Nucleus accumbens (tissue), 56 donors: ENCODE results near the gene ZDHHC16.
"Not testable (repeated sequence)": the region's sequence is repeated elsewhere in the genome, so short reads cannot be mapped to it uniquely, and the experiment has no call there.

Experiments used
- DNase-seq, 56 donors: peaks; one replicate each; lab custom pipeline; 2025; lab: John Stamatoyannopoulos, UW

The ZDHHC16 gene

DNA sequence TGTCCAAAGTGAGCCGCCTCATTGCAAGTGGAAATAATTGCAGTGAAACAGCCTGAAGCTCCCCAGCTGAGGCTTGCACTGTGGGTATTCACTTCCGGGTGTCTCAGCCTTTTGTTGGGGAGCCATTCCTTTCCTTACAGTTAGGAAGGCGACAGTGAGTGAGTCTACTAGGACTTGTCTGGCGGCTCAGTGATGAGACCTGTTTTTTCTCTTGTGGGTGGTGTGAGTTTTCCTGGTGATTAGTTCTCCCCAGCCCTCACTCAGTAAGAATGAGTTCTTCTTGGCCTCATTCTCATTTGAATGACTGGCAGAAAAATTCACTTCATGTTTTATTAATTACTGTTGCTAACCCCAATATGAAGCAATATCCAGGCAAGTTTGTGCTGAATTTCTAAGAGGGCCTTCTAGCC is 17.4 kb upstream of the ZDHHC16 start:
- DNase-seq: no peak

DNA sequence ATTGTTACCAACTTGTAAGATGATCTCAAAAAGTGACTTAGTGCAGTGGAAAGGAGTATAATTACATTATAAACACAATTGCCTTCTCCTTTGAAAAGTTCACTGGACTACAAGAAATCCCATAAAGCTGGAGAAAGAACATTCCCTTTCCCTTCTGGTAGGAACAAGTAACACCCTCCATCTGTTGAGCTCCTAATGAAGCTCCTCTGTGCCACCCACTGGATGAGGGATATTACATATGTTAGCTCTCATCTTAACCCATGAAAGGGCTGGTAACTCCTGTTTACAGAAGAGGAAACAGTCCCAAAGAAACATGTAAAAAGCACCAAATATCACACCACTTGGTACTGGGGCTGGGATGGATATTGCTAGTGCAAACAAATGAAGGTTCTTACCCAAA is 11.9 kb upstream of the ZDHHC16 start:
- no peak for DNase-seq

DNA sequence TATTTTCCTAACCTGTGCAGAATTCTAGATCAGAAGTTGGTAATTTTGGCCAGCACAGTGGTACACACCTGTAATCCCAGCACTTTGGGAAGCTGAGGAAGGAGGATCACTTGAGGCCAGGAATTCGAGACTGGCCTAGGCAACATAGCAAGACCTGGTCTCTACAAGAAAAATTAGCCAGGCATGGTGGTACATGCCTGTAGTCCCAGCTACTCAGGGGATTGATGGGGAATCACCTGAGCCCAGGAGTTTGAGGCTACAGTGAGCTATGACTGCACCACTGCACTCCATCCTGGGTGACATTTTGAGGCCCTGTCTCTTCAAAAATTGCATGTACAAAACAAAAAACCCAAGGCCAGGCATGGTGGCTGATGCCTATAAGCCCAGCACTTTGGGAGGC is 11.4 kb upstream of the ZDHHC16 start:
- no peak for DNase-seq

DNA sequence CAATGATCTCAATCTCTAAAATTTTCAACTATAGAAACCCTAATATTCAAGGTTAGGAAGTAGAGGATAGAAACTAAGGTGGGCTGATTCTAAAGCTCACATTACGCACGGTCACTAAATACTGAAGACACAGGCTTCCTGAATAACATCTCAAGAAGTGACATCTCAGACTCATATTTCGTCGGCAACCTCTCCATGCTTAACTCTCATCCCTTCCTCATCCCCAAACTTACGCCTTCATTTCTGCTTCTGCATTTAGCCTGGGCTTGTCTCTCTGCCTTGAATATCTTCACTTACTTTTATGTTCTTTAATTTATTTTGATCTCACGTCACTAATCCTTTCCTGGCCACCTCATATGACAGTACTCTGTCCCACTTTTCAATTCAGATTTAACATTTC is 10.8 kb upstream of the ZDHHC16 start:
- no peak for DNase-seq

DNA sequence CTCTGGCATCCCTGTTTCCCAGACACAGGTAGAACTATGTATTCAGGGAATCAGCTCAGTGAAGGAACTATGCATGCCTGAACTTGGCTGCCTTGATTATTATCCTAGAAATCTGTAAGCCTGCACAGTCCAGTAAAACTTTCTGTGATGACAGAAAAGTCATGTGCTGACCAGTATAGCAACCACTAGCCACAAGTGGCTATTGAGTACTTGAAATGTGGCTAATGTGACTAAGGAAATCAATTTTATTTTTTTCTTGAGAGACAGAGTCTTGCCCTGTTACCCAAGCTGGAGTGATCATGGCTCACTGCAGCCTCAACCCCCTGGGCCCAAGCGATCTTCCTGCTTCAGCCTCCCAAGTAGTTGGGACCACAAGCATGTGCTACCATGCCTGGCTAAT is 3.7 kb upstream of the ZDHHC16 start:
- DNase-seq: no peak

DNA sequence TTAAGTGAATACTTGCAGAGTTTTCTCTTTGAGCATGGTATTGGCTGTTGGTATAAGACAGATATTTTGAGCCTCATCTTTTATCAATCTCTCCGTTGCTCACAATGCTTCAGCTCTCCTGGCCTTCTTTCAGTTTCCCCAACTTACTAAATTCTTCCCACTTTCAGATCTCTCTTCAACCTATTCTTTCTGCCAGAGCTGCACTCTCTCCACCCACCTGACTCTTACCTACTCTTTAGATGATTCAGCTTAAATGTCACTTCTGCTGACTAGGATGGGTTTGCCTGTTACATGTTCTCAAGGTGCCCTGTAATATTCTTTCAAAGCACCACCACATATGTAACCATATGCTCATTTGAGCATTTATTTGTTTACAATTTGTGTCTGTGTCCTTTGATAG is 1.8 kb upstream of the ZDHHC16 start:
- no peak for DNase-seq

DNA sequence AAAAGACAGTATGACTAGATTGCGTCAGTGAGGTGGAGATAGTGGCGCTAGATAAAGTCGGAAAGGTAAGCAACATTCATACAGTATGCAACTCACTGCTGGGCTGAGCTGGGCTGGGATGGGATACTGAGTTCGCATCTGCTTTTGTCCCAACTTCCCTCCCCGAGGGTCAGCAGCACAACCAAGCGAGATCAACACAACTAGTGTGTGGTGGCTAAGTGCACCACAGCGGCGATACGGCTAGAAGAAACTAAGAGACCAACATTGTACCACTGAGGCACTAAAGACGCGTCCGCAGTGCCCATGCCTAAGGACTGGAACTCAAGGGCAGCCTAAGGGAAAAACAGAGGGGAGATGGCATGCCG is 636 bp upstream of the ZDHHC16 start:
- peak in 1 of 56 donors; percentile 42 for DNase-seq

DNA sequence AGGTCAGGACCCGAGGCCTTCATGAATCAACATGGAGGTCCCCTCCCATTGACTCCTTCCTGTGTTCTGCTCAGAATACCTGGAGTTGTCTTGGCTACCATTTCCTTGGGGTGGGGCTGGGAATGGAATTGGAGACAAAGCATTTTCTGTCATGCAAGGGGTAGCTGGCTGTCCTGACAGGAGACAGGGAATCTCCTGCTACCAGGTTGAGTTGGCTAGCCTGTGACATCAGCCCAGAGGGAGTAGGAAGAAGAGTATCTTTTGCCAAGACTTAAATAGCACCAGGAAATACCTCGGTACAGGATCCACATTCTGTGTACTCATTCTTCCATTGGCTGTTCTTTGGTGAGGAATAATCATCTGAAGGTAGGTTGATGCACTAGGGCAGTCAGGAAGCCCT is 4.9 kb downstream of the ZDHHC16 start:
- no peak for DNase-seq

DNA sequence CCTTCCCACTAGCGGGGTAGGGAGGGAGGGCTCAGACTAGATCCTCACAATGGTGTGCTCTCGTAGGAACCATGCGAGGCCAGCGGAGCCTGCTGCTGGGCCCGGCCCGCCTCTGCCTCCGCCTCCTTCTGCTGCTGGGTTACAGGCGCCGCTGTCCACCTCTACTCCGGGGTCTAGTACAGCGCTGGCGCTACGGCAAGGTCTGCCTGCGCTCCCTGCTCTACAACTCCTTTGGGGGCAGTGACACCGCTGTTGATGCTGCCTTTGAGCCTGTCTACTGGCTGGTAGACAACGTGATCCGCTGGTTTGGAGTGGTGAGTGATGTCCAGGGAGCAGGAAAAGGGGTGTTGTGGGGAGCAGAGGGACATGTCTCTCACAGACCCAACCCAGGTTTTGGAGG is 5.6 kb downstream of the ZDHHC16 start:
- no peak for DNase-seq

DNA sequence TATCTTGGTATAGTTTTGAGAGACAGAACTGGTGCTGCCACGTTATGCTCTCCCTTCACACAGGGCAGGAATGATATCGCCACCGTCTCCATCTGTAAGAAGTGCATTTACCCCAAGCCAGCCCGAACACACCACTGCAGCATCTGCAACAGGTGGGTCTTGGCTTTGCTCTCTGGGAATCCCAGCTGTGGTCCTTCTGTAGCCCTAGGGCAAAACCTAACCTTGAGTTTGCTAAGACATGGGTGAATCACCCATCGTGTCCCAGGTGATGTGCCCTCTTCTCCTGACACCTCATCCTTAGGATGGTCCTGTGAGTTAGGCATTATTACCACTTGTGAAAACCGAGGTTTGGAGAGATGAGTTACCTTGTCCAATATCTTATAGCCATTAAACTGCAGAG is 6.4 kb downstream of the ZDHHC16 start:
- no peak for DNase-seq

DNA sequence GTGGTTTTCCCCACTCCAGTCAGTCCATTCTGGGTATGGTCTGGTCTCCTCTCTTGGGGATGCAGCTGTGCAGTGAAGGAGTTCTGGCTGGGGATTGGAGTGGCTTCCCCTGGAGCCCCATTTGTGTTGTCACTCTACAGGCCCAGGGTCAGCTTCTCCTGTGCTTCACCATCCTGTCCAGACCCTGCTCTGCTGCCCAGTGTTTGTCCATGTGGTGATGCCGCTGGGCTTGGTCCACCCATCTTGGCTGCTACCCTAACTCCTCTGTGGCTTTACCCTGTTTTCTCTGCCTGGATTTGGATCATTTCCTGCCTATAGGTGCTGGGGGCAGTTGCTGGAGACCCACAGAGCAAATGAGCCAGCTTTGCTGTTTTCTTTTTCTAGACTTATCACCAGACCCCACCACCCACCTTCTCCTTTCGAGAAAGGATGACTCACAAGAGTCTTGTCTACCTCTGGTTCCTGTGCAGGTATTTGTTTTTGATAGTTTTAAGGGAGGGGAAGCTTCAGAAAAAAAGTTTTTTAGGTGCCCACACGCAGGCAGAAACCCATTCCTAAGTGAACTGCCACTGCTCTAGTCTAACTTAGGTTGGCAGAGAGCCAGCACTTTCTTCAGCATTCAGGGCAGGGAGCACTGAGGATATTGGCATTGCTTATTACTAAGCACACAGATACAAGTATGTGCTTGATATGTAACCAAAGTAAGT is 8.5 kb downstream of the ZDHHC16 start:
- peak in 8 of 56 donors; percentile 2 to 48 (median 11) for DNase-seq

DNA sequence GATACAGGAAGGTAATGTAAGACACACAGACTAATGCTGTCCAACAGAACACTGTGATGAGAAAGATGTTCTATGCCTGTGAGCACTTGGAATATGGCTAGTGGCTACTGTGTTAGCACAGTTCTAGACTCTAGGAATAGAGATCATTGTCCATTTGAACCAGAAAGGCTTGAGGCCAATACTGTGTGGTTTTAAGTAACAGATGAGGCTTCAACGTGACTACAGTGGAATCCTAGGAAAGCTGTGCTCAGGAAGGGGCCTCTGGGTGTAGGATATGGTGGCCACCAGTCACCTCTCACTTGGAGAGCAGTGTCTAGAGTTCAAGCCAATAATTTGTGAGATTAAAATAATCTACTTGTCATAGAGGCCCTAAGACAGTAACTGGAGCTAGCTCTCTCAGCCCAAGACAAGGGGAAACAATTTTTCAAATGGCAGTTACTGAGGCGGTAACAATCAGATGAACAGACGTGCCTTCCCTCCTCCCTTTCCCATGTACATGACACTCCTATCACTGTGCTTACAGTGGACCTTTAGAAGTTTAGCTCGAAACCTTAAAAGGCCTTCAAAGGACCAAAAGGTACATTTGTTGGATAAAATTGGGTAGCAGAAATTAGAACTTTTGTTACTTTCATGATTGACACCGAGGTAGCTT is 10.2 kb downstream of the ZDHHC16 start:
- no peak for DNase-seq

DNA sequence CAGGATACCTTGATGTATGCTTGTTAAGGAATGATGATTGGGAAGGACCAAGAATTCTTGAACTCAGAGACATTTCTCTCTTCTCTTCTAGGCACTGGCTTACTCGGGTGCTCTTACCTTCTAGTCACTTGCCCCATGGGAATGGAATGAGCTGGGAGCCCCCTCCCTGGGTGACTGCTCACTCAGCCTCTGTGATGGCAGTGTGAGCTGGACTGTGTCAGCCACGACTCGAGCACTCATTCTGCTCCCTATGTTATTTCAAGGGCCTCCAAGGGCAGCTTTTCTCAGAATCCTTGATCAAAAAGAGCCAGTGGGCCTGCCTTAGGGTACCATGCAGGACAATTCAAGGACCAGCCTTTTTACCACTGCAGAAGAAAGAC is 10.7 kb downstream of the ZDHHC16 start:
- DNase-seq: no peak

DNA sequence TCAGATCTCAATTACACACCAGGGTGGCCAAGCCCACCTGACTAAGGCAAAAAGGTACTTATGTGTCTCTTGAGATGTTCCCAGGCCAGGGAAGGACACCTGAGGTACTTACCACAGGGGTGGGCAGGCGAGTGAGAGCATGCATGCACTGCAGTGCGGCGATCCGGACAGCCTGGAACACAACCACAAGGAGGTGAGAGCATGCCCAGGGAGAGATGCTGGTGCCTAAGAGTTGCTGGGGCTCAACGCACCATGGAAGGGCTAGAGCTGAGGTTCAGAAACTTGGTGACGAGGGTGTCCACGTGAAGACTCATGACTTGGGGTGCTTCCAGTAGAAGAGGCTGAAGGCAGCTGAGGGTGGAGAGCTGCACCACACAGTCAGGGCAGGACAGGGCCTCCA is 13.1 kb downstream of the ZDHHC16 start:
- DNase-seq: no peak

DNA sequence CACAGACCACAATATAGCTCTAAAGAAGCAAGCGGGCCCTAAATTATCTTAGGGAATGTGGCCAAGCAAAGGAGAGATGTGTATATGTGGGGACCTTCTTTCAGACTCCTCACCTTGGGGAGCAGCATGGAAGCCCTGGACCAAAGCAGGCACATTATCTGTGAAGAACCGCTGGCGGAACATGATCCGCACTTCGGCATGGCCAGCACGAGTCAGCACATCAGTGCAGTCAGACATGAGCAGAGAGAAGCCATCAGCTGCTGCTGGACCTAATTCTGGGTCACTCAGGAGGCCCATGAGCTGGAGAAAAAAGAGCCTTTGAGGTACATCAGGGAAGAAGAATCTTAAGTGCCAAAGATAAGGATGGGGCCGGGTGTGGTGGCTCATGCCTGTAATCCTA is 14.0 kb downstream of the ZDHHC16 start:
- DNase-seq: no peak

DNA sequence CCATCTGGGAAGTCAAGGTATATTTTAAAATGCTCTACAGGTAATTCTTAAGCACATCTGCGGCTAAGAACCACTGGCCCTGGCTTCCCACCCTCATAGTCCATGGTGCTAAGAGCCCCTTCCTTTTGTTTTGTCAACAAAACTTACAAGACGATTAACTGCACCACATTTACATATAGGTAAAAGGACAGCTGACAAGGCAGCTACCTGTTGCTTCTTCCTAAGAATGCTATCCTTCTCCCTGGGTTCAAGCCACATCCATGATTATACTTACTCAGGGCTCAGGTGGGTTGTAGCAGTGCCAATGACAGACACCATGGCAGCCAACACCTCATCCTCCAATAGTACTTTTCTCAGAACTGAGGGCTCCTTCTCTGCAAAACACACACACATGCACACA is 16.3 kb downstream of the ZDHHC16 start:
- no peak for DNase-seq

DNA sequence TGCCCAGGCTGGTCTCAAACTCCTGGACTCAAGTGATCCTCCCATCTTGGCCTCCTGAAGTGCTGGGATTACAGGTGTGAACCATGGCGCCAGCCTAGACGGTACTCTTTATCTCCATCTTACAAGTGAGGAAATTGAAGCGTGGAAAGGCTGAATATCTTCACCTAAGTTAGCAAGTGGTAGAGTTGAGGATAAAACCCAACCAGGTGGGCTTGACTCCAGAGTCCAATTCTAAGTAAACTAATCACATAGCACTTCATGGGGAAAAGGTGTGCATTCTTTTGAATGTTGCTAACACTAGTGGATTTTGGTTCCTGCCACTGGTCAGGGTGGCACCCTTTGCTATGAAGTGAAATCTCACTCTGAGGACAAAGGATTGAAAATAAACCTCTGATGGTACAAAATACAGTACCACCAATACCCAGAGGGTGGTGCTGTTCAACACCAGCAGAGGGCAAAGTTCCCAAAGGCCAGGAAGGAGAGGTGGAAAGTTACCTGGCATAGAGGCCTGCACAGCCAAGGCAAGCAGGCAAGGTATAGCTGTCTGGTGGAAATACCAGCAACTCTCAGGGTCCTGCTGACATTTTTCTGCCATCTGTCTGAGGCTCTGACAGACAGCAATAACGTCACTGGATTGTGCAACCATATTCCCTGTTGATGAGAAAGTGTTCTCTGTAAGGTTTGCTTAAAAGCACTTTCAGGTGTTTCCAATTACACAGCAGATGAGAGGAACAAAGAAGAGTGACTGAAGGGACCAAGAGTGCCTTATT is 17.6 kb downstream of the ZDHHC16 start:
- DNase-seq: peak in 25 of 56 donors; percentile 5 to 48 (median 16)

DNA sequence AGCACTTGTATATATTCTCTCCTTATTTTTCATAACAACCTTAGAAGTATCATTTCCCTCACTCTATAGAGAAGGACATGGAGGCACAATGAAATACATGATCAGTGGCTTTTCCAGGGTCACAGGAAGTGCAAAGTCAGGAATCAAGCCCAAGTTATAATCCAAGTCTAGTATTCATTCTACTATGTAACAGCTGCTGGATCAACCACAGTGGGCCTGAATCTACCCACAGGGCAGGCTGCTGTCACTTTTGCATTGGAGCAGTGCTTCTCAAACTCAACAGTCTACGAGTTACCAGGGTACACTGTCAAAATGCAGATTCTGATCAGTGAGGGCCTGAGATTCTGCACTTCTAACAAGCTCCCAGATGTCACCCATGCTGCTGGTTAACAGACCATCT is 18.3 kb downstream of the ZDHHC16 start:
- DNase-seq: no peak

DNA sequence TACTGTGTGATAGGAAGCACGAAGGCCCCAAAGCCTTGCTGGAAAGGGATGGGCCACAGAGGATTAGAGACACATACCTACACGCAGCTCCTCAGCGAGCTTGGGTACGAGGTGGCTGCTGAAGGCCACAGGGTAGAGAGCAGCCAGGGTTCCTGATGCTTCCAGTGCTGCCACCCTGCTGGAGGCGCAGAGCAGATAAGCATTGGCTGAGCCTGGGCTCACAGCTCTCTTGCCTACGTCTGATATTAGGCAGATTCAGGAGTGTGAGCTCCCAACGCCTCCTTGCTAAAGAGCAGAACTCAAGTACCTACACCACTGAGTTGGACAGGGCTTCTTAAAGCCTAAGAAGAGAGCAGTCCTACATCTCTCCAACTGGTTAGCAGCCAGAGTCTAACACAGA is 20.0 kb downstream of the ZDHHC16 start:
- peak in 3 of 56 donors; percentile 19 to 32 (median 31) for DNase-seq

DNA sequence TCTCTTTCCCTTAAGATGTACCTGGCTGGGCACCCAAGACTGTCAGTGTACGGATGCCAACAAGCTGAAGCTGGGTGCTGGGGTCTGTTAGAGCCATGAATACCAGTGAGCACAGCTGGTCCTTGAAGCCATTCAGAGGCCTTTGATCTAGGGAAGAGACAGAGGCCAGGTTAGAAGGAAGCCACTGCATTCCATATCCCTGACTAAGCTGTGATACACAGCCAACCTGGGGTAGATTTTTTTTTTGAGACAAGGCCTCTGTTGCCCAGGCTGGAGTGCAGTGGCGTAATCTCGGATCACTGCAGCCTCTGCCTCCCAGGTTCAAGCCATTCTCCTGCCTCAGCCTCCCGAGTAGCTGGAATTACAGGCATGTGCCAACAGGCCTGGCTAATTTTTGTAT is 20.8 kb downstream of the ZDHHC16 start:
- no peak for DNase-seq

DNA sequence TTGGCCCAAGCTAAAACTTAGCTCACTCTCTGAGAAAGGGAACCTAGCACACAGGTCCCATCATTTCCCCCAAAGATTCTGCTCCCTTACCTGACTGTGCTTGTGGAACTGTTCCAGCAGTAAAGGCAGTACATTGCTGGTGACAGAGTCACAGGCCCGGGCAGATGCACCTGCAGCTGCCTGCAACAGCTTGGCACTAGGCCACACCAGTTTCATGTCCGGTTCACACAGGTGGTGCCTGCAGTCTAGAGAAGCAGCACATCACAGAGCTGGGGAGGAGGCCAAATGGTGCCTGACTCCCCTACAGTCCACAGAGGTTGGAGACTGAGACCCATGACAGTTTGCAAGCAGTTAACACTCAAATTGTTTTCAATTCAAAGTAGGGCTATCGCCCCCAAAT is 22.2 kb downstream of the ZDHHC16 start:
- DNase-seq: no peak

DNA sequence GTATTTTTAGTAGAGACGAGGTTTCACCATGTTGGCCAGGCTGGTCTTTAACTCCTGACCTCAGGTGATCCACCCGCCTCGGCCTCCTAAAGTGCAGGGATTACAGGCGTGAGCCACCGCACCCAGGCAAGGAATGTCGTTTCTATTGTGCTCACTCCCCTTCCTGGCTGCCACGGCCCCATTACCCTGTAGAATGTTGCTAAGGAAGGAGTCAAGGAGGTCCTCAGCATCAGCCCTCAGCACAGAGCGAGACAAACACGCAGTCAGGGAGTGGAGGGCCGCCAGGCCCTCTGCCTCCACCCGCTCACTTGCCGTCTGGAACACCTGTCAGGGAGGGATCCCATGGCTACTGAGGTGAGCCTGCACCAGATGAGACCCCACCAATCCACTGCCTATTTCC is 22.8 kb downstream of the ZDHHC16 start:
- DNase-seq: not testable (repeated sequence)
